Gastrocnemius medialis (tissue), 4 donors: ENCODE results near the gene TSC22D3. TPM values are rescaled to one million over a fixed set of nuclear protein-coding genes. Genes with fewer than 3 reads are reported as not detected.
A peak's percentile ranks its signal among the peaks of the same experiment; 100 is the strongest.

Experiments used
- ATAC-seq, 2 donors: fragments of 150-250 bp; one replicate each; pipeline ENCODE4 v1.9.1; 2016
- DNase-seq, 2 donors: peaks; one replicate each; pipeline ENCODE4 v3.0.0-alpha.2; 2019
- H3K27ac ChIP-seq, 4 donors: fragments of 200-600 bp; sonication (generic); 1 replicate in 1 of 4; 2 replicates in 3 of 4; pipeline ENCODE4 v1.5.1; 2016 to 2018; ENCODE audit warnings: mild to moderate bottlenecking in 2 of 4, moderate library complexity in 1 of 4
- H3K27me3 ChIP-seq, 3 donors: fragments of 200-600 bp; sonication (generic) in 2 of 3; 1 replicate in 1 of 3; 2 replicates in 2 of 3; pipeline versions ENCODE4 v1.5.1 to v1.6.0; 2016 to 2019; ENCODE audit warnings: mild to moderate bottlenecking in 1 of 3, moderate library complexity in 1 of 3
- H3K36me3 ChIP-seq, 2 donors: fragments of 200-600 bp; sonication (generic) in 1 of 2; one replicate each; pipeline ENCODE4 v1.5.1; 2017 to 2018
- H3K4me1 ChIP-seq, 2 donors: fragments of 200-600 bp; sonication (generic) in 1 of 2; one replicate each; pipeline ENCODE4 v1.5.1; 2016 to 2017; ENCODE audit warnings: mild to moderate bottlenecking in 2 of 2
- H3K4me3 ChIP-seq, 4 donors: fragments of 200-600 bp; sonication (generic) in 3 of 4; 1 replicate in 1 of 4; 2 replicates in 3 of 4; pipeline ENCODE4 v1.5.1; 2016 to 2019; ENCODE audit warnings: mild to moderate bottlenecking in 2 of 4
- H3K9me3 ChIP-seq, 3 donors: fragments of 200-600 bp; sonication (generic) in 2 of 3; 1 replicate in 1 of 3; 2 replicates in 2 of 3; pipeline ENCODE4 v1.5.1; 2016 to 2019
- POLR2A ChIP-seq, 2 donors: fragments of 450-650 bp; IDR thresholded peaks; one replicate each; pipeline ENCODE4 v1.6.1; 2017; ENCODE audit warnings: antibody characterized with exemption in 2 of 2, mild to moderate bottlenecking in 2 of 2, moderate library complexity in 2 of 2
- in situ Hi-C, 4 donors: fragments of 200-750 bp; cut with MboI; loops; one replicate each; pipeline versions ENCODE4 v1.15.0 to v1.8.0; 2017; ENCODE audit warnings: low sequenced_read_pairs in 4 of 4
- intact Hi-C: fragments of 100-400 bp; cut with DNase I; formaldehyde crosslinking; loops from one replicate; pipeline ENCODE4 v1.15.1; 2023; ENCODE audit warnings: low total_unique reads
- total RNA-seq, 4 donors: library from RNA; depleted of rRNA; stranded (reverse); fragments of >200 nt; gene quantifications; one replicate each; pipeline versions ENCODE4 v1.1.0 to v1.2.3, GENCODE V29; 2016
- TF ChIP-seq, protein P1 (sequence below), 5 experiments: fragments of 450-650 bp in 3 of 5; fragments of 200-600 bp in 2 of 5; sonication (generic) in 2 of 5; IDR thresholded peaks in 4 of 5; conservative IDR thresholded peaks in 1 of 5; 1 replicate in 4 of 5; 2 replicates in 1 of 5; pipeline ENCODE4 v1.5.1; 2016 to 2019; ENCODE audit warnings: antibody characterized with exemption in 5 of 5, mild to moderate bottlenecking in 3 of 5, moderate library complexity in 3 of 5

TSC22D3 gene
- total RNA-seq, 4 donors from 2014 or later: 689 to 1,948 (median 1,054) TPM

DNA sequence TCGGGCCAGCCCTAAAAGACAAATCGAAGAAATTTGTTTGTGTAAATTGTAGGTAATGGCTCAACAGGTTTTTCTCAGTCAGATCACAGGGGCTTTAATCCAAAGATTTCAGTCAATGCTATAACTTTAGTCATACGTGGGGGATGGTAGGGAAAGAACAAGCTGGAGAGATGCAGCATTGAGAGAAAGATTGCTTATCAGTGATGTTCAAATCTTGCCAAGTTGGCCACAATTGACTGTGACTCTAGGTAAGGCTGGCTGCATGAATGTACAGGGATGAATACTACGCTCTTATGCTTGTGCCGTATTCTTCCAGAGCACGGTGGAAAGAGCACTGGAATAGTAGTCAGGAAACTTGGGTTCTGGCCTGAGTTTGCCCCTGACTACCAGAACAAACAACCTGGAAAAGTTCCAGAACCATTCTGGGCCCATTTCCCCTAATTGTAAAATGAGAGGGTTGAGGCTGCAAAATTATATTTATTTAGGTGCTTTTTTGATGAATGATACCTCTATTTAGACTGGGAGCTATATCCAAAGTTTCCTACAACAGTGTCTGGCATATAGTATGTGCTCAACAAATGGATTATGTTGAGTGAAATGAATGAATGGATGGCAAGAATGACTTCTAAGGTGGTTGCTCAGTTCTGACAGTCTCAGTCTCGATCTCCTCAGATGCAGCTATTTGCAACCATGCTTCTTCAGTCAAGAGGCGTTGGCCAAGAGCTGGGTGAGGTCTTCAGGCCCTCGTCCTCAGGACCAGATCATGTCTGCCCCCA lies 44.4 kb downstream of the TSC22D3 start:
- ATAC-seq: no peak
- no peak for TF ChIP-seq POLR2A (IDR thresholded peaks at IDR 0.05)
- TF ChIP-seq, protein P1, sequence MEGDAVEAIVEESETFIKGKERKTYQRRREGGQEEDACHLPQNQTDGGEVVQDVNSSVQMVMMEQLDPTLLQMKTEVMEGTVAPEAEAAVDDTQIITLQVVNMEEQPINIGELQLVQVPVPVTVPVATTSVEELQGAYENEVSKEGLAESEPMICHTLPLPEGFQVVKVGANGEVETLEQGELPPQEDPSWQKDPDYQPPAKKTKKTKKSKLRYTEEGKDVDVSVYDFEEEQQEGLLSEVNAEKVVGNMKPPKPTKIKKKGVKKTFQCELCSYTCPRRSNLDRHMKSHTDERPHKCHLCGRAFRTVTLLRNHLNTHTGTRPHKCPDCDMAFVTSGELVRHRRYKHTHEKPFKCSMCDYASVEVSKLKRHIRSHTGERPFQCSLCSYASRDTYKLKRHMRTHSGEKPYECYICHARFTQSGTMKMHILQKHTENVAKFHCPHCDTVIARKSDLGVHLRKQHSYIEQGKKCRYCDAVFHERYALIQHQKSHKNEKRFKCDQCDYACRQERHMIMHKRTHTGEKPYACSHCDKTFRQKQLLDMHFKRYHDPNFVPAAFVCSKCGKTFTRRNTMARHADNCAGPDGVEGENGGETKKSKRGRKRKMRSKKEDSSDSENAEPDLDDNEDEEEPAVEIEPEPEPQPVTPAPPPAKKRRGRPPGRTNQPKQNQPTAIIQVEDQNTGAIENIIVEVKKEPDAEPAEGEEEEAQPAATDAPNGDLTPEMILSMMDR (IDR thresholded peaks at IDR 0.05 in 4 of 5, conservative IDR thresholded peaks at IDR 0.05 in 1 of 5): no peak
- H3K4me1 ChIP-seq: peaks cover 75 to 88% of the 10 kb centered on the region in 2 donors
- intact Hi-C loops: no loop called here
- H3K36me3 ChIP-seq: no peaks in the 10 kb centered on the region
- in situ Hi-C loops: loop anchor here in 1 of 4 donors (5.0 kb wide), 1 partner anchor 41 kb away; no protein-coding TSS in a partner anchor
- peak overlapping the region in 1 of 4 donors; percentile 5 for H3K4me3 ChIP-seq
- H3K9me3 ChIP-seq: no peaks in the 10 kb centered on the region
- H3K27me3 ChIP-seq: no peaks in the 10 kb centered on the region
- no peak for DNase-seq
- H3K27ac ChIP-seq: peak overlapping the region; percentile 87 to 96 (median 94)

DNA sequence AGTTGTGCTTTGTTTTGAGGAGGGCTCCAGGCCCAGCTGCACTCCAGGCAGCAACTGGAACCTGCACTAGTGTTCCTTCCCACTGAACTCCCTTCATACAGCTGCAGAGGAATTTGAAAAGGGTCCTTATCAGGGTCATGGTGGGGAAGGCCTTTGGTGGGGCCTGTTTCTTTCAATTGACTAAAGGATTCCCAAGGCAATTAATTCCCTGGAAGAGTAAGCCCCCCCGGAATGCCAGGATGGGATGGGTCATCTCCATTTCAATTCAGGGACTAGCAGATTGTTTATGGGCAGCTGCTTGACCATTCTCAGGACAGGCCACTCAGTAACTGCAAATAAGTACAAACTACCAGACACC lies 45.3 kb downstream of the TSC22D3 start:
- no peak for DNase-seq
- intact Hi-C loops (no loop called here), in situ Hi-C loops (loop anchor here in 1 of 4 donors (5.0 kb wide), 1 partner anchor 42 kb away; no protein-coding TSS in a partner anchor)
- no peaks in the 10 kb centered on the region for H3K9me3 ChIP-seq
- H3K36me3 ChIP-seq: no peaks in the 10 kb centered on the region
- ATAC-seq: no peak
- H3K4me3 ChIP-seq: no peak overlapping the region
- no peaks in the 10 kb centered on the region for H3K27me3 ChIP-seq
- H3K4me1 ChIP-seq: peaks cover 79 to 91% of the 10 kb centered on the region in 2 donors
- TF ChIP-seq, protein P1 (IDR thresholded peaks at IDR 0.05 in 4 of 5, conservative IDR thresholded peaks at IDR 0.05 in 1 of 5): no peak
- TF ChIP-seq POLR2A (IDR thresholded peaks at IDR 0.05): no peak
- peak overlapping the region; percentile 87 to 96 (median 94) for H3K27ac ChIP-seq

DNA sequence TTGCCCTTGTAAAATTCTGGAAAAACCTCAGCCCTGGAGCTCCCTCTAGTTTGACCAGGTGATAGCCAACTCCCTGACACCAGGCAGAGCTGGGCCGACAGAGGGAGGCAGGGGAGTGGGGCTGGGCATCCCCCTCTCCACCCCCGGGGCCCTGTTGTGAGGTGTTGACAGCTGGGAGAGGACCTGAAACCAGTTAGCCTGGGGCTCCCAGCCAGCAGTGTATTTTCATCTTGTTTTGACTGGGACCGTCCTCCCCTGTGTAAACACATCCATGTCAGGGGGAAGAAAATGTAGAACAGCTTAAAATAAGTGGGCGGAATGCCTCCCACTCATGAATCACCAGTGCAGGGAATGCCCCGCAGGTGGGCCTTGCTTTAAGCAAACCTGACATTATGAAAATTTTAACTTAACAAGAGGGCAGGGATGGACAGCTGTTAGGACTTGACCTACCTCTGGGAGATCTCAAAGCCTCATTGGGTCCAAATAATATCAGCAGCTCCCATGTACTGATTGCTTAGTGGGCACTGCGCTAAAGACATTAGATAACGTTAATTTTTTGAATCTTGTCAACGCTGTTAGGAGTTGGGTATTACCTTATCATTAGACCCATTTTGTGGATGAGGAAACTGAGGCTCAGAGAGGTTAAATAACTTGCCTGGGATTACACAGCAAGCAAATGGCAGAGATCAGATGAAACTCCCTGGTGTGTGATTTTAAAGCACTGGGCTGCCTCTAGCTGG lies 45.9 kb downstream of the TSC22D3 start:
- H3K36me3 ChIP-seq: no peaks in the 10 kb centered on the region
- intact Hi-C loops (loop anchor here (2.0 kb wide), 1 partner anchor 45 kb away; the partner anchor contains the start of gene TSC22D3), in situ Hi-C loops (loop anchor here in 1 of 4 donors (5.0 kb wide), 1 partner anchor 43 kb away; no protein-coding TSS in a partner anchor)
- peak; percentile 77 to 88 for DNase-seq
- H3K27ac ChIP-seq: peak overlapping the region; percentile 87 to 96 (median 94)
- peak; percentile 45 to 61 for ATAC-seq
- H3K4me1 ChIP-seq: peaks cover 84 to 91% of the 10 kb centered on the region in 2 donors
- H3K4me3 ChIP-seq: no peak overlapping the region
- no peaks in the 10 kb centered on the region for H3K27me3 ChIP-seq
- no peaks in the 10 kb centered on the region for H3K9me3 ChIP-seq
- TF ChIP-seq POLR2A (IDR thresholded peaks at IDR 0.05): peak in 1 of 2 donors; percentile 26
- TF ChIP-seq, protein P1 (IDR thresholded peaks at IDR 0.05 in 4 of 5, conservative IDR thresholded peaks at IDR 0.05 in 1 of 5): no peak

DNA sequence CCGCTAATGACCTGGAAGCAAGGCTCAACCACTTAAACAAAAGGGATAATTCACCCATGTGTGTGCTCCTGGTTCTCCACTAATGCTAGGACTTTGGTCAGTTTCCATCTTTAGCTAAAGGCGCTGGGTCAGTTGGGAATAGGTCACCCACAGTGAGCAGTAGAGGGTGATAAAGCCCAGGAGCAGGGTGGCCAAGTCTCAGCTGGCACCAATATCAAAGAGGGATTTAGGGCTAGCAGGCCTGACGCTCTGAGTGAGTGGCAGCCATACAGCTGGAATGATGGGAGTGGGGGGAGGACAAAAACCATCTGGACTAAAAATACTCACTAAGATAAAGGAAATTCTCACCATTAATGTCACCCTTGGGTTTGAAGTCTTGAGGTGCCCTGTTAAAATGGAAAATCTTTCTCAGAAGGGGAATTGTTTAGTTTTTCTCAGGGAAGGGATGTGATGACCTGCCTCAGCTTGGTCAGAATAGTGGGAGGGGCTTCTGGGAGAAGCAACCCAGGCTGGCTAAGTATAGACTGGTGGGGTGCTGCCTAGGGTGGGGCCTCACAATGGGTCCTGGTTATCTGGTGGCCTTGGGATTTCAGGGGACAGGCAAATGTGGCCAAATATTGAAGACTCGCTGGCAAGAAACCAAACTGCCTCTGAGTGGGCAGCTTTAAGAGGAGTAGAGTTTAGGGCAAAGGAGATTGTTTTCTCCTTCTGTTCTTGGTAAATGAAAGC lies 47.1 kb downstream of the TSC22D3 start:
- ATAC-seq (peak; percentile 39 to 44), DNase-seq (peak; percentile 43 to 75)
- Histone ChIP-seq H3K4me1 (peaks cover 89 to 91% of the 10 kb centered on the region in 2 donors), H3K9me3 (no peaks in the 10 kb centered on the region), H3K4me3 (no peak overlapping the region), H3K27me3 (no peaks in the 10 kb centered on the region), H3K27ac (peak overlapping the region; percentile 87 to 96 (median 94)), H3K36me3 (no peaks in the 10 kb centered on the region)
- peak in 1 of 2 donors; percentile 9 for TF ChIP-seq POLR2A (IDR thresholded peaks at IDR 0.05)
- TF ChIP-seq, protein P1 (IDR thresholded peaks at IDR 0.05 in 4 of 5, conservative IDR thresholded peaks at IDR 0.05 in 1 of 5): peak in 1 of 5 experiments; percentile 12
- intact Hi-C loops (loop anchor here (2.0 kb wide), 1 partner anchor 46 kb away; the partner anchor contains the start of gene TSC22D3), in situ Hi-C loops (no loop called here)
